ENCODE measurements around the gene ARHGAP31. TPM values are rescaled to one million over a fixed set of nuclear protein-coding genes. Genes with fewer than 3 reads are reported as not detected.
A peak's percentile ranks its signal among the peaks of the same experiment; 100 is the strongest.
"Not testable (repeated sequence)": the region's sequence is repeated elsewhere in the genome, so short reads cannot be mapped to it uniquely, and the experiment has no call there.

ARHGAP31 gene
- polyA plus RNA-seq, 1 donor from 2014 or later = not detected

DNA sequence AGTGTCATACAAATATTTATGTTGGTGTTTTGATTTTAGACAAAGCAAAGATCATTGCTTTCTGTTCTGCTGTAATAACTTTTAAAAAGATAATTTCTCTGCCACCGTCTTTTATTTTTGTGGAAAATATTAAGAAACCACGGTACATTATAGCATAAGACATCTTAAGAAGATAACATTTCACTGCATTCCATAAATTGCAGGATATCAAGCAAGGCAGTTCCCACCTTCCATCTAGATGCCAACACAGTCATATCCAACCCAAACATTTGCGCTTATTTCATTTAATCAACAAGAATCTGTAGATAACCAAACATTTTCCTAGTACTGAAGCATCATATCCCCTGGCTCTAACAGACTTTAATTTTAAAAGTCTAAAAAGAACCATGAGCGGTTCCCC lies 25.1 kb downstream of the ARHGAP31 start:
- H3K4me3 ChIP-seq (ENCODE audit: low read length) = no peak overlapping the region

DNA sequence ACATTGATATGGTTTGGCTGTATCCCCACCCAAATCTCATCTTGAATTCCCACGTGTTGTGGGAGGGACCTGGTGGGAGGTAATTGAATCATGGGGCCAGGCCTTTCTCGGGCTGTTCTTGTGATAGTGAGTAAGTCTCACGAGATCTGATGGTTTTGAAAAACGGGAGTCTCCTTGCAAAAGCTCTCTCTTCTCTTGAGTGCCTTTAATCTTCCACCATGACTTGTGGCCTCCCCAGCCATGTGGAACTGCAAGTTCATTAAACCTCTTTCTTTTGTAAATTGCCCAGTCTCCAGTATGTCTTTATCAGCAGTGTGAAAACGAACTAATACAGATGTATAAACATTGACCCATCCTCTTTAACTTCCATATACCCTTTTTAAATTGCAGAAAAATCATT lies 26.6 kb downstream of the ARHGAP31 start:
- H3K27me3 ChIP-seq (ENCODE audit: insufficient read depth, low read depth, low read length); H3K9me3 ChIP-seq (ENCODE audit: low read length); H3K4me3 ChIP-seq (ENCODE audit: low read length); H2AFZ ChIP-seq (ENCODE audit: low read depth, low read length); H3F3A ChIP-seq (ENCODE audit: insufficient read depth, low read length, poor library complexity, severe bottlenecking); H4K20me1 ChIP-seq (ENCODE audit: insufficient read depth); H3K27ac ChIP-seq (ENCODE audit: low read length); H3K4me2 ChIP-seq (ENCODE audit: low read length); H3K9me2 ChIP-seq (ENCODE audit: insufficient read depth, low read length); H3K79me2 ChIP-seq (replicated peaks; ENCODE audit: insufficient read depth, low read length); H3K9ac ChIP-seq (ENCODE audit: low read length); H3K36me3 ChIP-seq (ENCODE audit: insufficient read depth, low read length): not testable (repeated sequence)

More for the DNA sequence above, 25.1 kb downstream of the ARHGAP31 start:
- H2AFZ ChIP-seq (ENCODE audit: low read depth, low read length) = no peak overlapping the region
- H3K9ac ChIP-seq (ENCODE audit: low read length) = no peak overlapping the region
- no peak overlapping the region for H3K27ac ChIP-seq (ENCODE audit: low read length)
- H3K9me2 ChIP-seq (ENCODE audit: insufficient read depth, low read length) = no peaks in the 10 kb centered on the region
- no peak for TF ChIP-seq MXI1 (conservative IDR thresholded peaks at IDR 0.05; ENCODE audit: poor library complexity, severe bottlenecking)
- H3K79me2 ChIP-seq (replicated peaks; ENCODE audit: insufficient read depth, low read length) = no peaks in the 10 kb centered on the region
- no peaks in the 10 kb centered on the region for H4K20me1 ChIP-seq (ENCODE audit: insufficient read depth)
- no peak overlapping the region for H3K4me2 ChIP-seq (ENCODE audit: low read length)
- no peaks in the 10 kb centered on the region for H3K9me3 ChIP-seq (ENCODE audit: low read length)
- peaks cover 5% of the 10 kb centered on the region for H3K27me3 ChIP-seq (ENCODE audit: insufficient read depth, low read depth, low read length)
- H3K36me3 ChIP-seq (ENCODE audit: insufficient read depth, low read length) = no peaks in the 10 kb centered on the region
- no peaks in the 10 kb centered on the region for H3F3A ChIP-seq (ENCODE audit: insufficient read depth, low read length, poor library complexity, severe bottlenecking)

DNA sequence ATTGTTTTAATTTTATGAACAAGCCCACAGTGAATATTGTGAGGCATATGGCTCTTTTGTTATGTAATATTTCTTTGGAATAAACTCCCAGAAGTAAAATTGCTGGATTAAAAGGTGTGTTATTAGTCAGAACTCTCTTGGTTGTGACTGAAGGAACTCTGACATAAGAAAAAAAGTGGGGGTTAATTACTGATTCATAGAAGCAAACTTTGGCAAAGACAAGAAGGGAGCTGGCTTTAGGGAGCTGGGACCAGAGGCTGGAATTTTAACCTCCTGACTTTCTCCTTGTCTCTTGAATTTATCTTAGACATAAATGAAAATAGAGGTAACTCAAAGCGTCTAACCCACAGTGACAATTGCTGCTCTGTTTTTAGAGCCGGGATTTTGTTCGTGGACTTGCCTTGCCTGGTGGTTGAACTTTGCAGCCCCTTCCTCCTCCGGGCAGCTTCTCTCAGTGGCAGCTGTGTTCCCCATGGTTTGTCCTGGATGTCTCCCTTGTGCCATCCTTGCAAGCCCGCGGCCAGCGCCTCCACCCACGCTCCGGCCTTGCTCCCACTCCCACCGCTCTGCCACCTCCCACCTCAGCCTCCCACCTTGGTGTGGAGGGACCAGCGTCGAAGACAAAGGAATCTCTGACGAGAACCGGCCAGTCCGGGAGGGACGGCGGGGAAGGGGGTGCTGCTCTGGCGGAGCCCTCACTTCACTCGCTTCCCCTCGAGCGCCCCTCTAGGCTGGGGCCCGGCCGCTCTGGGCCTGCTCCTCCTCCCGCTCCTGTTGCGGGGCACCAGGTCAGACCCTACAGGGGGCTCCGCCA lies 28.0 kb downstream of the ARHGAP31 start:
- TF ChIP-seq RAD21 (conservative IDR thresholded peaks at IDR 0.05) = no peak
- TF ChIP-seq TAF1 (IDR thresholded peaks at IDR 0.05; ENCODE audit: low read depth) = no peak
- TF ChIP-seq POLR2AphosphoS5 (IDR thresholded peaks at IDR 0.05) = no peak
- TF ChIP-seq EP300 (conservative IDR thresholded peaks at IDR 0.05; ENCODE audit: poor library complexity, severe bottlenecking) = no peak
- no peak for TF ChIP-seq EZH2 (IDR thresholded peaks at IDR 0.05; ENCODE audit: borderline replicate concordance, insufficient read depth, low read length, poor library complexity, severe bottlenecking)
- TF ChIP-seq SMC3 (conservative IDR thresholded peaks at IDR 0.05; ENCODE audit: poor library complexity) = no peak
- no peak for TF ChIP-seq MXI1 (conservative IDR thresholded peaks at IDR 0.05; ENCODE audit: poor library complexity, severe bottlenecking)
- TF ChIP-seq, protein P1, sequence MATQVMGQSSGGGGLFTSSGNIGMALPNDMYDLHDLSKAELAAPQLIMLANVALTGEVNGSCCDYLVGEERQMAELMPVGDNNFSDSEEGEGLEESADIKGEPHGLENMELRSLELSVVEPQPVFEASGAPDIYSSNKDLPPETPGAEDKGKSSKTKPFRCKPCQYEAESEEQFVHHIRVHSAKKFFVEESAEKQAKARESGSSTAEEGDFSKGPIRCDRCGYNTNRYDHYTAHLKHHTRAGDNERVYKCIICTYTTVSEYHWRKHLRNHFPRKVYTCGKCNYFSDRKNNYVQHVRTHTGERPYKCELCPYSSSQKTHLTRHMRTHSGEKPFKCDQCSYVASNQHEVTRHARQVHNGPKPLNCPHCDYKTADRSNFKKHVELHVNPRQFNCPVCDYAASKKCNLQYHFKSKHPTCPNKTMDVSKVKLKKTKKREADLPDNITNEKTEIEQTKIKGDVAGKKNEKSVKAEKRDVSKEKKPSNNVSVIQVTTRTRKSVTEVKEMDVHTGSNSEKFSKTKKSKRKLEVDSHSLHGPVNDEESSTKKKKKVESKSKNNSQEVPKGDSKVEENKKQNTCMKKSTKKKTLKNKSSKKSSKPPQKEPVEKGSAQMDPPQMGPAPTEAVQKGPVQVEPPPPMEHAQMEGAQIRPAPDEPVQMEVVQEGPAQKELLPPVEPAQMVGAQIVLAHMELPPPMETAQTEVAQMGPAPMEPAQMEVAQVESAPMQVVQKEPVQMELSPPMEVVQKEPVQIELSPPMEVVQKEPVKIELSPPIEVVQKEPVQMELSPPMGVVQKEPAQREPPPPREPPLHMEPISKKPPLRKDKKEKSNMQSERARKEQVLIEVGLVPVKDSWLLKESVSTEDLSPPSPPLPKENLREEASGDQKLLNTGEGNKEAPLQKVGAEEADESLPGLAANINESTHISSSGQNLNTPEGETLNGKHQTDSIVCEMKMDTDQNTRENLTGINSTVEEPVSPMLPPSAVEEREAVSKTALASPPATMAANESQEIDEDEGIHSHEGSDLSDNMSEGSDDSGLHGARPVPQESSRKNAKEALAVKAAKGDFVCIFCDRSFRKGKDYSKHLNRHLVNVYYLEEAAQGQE (IDR thresholded peaks at IDR 0.05; ENCODE audit: borderline replicate concordance) = no peak
- TF ChIP-seq, protein P2, sequence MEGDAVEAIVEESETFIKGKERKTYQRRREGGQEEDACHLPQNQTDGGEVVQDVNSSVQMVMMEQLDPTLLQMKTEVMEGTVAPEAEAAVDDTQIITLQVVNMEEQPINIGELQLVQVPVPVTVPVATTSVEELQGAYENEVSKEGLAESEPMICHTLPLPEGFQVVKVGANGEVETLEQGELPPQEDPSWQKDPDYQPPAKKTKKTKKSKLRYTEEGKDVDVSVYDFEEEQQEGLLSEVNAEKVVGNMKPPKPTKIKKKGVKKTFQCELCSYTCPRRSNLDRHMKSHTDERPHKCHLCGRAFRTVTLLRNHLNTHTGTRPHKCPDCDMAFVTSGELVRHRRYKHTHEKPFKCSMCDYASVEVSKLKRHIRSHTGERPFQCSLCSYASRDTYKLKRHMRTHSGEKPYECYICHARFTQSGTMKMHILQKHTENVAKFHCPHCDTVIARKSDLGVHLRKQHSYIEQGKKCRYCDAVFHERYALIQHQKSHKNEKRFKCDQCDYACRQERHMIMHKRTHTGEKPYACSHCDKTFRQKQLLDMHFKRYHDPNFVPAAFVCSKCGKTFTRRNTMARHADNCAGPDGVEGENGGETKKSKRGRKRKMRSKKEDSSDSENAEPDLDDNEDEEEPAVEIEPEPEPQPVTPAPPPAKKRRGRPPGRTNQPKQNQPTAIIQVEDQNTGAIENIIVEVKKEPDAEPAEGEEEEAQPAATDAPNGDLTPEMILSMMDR (IDR thresholded peaks at IDR 0.05; ENCODE audit: poor library complexity, severe bottlenecking) = no peak
- no peaks in the 10 kb centered on the region for H3K79me2 ChIP-seq (replicated peaks; ENCODE audit: insufficient read depth, low read length)
- H3F3A ChIP-seq (ENCODE audit: insufficient read depth, low read length, poor library complexity, severe bottlenecking) = no peaks in the 10 kb centered on the region
- no peaks in the 10 kb centered on the region for H4K20me1 ChIP-seq (ENCODE audit: insufficient read depth)
- H3K27me3 ChIP-seq (ENCODE audit: insufficient read depth, low read depth, low read length) = peaks cover 8% of the 10 kb centered on the region
- peak overlapping the region; percentile 30 for H3K4me2 ChIP-seq (ENCODE audit: low read length)
- H3K36me3 ChIP-seq (ENCODE audit: insufficient read depth, low read length) = no peaks in the 10 kb centered on the region
- H3K9me2 ChIP-seq (ENCODE audit: insufficient read depth, low read length) = no peaks in the 10 kb centered on the region
- H3K9me3 ChIP-seq (ENCODE audit: low read length) = no peaks in the 10 kb centered on the region
- peak overlapping the region; percentile 77 for H3K4me3 ChIP-seq (ENCODE audit: low read length)
- H3K27ac ChIP-seq (ENCODE audit: low read length) = peak overlapping the region; percentile 64
- peak overlapping the region; percentile 77 for H3K9ac ChIP-seq (ENCODE audit: low read length)
- H2AFZ ChIP-seq (ENCODE audit: low read depth, low read length) = peak overlapping the region; percentile 90

Measured in neural cell (in vitro differentiated cells).